Smooth muscle cell of the brain vasculature (primary cell): ENCODE measurements around the gene ATOH8.

Experiments used
- DNase-seq: peaks from one replicate; pipeline ENCODE4 v3.0.0-alpha.2; 2012; ENCODE audit warnings: low read depth, low spot score

ATOH8 gene

GRCh38 chr2:85770369-85770768, 16.6 kb downstream of the ATOH8 start:
- DNase-seq = no peak

DNA sequence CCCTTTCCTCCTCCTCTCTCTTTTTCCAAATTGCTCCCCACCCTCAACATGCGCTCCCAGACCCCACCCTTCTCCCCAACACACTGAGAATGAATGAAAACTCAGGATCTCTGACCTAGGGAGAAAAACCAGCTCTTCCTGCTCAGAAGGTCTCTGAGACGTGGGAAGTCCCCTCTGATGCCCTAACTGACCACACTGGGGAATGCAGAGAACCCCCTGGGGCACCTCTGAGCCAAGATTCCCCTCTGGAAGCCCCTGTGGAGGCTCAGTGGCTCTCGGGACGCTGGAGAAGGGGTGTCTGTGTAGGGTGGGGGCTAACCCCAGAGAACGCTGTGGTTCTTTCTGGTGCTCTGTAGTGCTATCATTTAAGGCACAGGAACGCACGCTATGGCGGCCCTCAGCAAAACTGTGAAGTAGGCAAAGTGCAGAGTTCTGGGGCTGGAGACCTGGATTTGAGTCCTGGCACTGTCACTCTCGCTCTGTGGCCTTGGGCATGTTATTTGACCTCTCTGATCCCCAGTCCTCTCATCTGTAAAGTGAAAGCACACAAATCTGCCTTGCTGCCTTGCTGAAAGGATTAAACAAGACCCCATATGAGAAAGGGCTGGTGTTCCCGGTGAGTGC, 17.1 kb downstream of the ATOH8 start:
- DNase-seq = no peak

GRCh38 chr2:85771486-85771885, 17.7 kb downstream of the ATOH8 start:
- DNase-seq = no peak

DNA sequence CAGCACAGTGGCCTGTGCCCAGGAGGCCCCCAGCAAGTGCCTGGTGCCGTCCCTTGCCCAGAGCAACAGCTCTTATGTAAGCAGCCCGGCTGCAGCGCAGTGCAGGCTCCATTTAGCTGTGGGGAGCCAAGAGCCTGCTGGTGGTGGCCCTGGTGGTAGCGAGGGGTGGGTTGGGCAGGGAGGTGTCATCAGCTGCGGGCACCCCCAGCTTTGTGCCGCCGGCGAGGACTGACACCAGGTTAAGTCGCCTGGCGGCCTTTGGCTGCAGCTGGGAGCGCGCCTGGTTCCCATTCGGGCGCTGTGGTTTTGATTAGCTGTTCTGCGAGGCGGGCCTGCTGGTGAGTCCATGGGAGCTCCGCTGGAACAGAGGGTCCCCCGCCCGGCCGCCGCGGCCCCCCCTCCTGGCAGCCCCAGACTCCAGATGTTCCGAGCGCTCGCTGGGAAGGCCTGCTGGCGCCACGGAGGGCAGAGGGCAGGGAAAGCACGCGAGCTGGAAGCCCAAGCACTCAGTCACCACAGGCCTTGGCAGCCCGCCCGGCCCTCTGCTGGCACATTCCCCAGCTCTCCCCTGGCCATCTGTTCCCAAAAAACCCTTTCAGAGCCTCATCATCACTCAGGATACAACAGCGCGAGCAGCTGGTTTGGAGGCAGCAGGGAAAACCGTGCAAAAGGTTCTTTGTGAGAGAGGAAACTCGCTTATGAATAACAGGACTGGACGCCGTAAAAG, 18.4 kb downstream of the ATOH8 start:
- peak; percentile 99 for DNase-seq

GRCh38 chr2:85772841-85773491, 19.2 kb downstream of the ATOH8 start:
- DNase-seq = no peak

DNA sequence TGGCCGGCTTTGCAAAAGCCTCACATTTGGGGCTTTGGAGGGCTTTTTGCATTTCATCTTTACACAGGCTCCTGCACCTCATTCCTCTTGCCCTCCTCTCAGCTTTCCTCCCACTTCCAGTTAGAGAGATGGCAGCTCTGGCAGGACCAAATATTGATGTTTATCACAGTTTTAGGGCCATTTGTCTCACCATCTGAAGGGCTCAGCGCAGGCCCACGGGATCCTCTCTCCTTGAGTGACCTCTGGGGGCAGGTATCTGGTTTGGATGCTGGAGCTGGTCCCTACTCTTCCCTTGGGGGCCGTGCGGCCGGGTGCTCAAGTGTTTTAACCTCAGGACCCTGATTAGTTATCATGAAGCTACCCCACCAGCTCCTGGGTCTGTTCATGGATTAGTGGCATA, 19.9 kb downstream of the ATOH8 start:
- DNase-seq = no peak

DNA sequence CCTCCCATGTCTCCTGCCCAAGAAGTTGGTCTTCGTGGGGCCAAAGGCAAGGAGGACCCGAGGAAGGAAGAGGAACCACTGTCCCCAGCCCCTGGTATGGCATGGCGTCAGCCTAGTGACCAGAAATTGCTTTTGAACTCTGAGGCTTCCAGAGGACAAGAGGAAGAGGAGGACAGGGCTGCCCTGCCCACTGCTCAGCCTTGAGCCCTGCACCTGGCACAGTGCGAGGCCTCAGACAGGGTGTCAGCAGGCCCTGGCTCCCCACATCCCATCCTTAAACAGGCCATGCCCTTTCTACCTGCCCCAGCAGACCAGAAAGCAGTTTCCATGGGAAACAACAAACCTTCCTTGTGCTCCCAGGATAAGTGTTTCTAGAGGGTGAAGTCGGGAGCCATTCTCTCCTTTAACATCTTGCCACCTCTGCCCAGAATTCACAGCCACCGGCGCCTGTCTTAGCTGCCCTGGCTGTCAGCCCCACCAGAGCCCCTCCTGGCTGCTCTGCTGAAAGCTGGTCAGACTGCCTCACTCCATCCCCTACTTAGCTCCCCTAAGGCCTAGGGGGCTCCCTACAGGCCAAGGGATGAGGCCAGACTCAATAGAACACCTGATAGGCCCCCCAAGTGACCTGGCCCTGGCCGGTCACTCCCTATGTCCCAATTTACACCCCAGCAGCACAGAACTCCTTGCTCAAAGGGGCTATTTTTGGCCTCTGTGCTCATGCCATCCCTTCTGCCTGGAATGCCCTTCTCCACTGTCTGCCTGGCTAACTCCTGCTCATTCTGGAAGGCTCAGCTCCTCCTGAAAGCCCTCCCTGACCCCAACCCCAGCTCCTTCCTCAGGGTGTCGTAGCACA, 20.6 kb downstream of the ATOH8 start:
- no peak for DNase-seq

- DNase-seq = no peak
These were observed 21.9 kb downstream of the ATOH8 start for GRCh38 chr2:85775406-85776381.

GRCh38 chr2:85776672-85777071, 22.9 kb downstream of the ATOH8 start:
- DNase-seq = no peak

DNA sequence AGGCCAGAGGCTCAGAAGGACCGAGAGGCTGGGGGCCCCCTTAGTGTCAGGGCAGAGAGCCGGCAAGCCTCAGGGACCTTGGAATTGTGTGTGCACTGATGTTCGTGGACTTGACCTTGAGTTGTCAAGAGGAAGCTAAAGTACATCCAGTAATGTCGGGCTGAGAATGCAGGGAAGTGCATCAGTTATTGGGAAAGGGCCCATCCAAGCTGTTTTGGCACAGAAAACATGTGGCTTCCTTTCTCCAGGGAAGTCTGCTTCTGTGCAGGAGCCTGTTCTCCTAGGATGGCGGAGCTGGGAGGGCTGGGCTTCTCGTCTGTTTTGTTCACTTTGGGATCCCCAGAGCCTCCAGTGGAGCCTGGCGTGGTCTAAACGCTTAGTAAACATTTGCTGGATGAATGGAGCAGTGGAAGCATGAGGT, 23.7 kb downstream of the ATOH8 start:
- no peak for DNase-seq

DNA sequence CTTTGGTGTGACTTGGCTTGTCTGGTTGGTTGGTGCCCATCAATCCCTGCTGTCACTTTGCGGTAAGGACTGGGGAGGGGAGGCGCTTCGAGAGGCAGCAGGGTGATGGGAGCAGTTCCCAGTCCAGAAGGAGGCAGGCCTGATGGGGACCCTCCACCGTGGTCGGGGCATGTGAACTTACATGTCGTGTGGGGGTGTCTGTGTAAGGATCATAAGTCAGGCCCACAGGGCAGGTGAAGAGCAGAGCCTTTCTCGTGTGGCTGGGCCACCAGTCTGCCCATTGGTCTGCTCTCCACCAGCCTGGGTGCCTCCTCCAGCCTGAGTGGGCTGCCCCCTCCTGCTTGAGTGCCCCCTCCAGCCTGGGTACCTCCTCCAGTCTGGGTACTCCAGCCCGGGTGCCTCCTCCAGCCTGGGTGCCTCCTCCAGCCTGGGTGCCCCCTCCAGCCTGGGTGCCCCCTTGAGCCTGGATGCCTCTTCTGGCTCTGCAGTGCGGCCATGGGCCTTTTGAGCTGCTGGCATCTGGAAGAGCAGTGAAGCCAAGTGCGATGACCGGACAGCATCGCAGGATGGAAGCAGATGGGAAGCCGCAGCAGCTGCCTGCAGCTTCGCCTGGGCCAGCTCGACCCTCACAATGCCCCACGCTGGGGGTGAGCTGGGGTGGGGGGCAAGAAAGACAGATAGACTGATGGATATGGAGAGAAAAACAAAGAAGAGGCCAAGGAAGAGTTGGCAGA, 25.0 kb downstream of the ATOH8 start:
- DNase-seq = no peak

GRCh38 chr2:85779641-85780315, 26.0 kb downstream of the ATOH8 start:
- DNase-seq = no peak

DNA sequence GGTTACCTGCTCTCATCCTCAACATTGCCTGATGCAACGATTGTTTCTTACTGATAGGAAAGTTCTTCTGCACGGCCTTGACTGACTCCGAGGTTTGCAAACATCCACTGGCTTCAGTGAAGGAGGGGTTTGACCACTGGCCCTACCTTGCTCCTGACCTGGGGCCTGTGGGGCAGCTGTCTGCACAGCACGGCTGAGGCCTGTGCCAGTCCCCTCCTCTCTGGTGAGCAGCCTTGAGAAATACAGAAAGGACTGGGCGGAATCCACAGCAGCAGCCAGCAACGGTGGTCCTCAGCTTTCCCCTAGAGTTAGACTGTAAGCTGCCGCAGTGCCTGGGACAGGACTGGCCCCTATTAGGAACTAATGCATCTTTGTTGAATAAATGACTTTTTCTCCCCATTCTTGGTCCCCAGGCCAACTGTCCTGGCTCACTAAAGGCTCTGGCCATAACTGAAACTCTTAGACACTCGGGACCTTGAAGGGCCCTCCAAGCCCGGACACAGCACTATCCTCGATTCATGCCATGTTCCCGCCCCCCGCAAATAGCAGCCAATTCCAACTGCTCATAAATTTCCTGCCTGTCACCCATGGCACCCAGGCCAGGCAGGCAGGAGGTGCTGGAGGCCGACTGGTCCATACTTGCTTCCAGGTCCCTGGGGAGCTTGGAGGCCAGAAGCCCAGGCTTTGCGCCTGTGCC, 26.7 kb downstream of the ATOH8 start:
- no peak for DNase-seq

- no peak for DNase-seq
These were observed 27.2 kb downstream of the ATOH8 start for GRCh38 chr2:85781013-85781332.

- no peak for DNase-seq
These were observed 30.0 kb downstream of the ATOH8 start for GRCh38 chr2:85783796-85784195.

DNA sequence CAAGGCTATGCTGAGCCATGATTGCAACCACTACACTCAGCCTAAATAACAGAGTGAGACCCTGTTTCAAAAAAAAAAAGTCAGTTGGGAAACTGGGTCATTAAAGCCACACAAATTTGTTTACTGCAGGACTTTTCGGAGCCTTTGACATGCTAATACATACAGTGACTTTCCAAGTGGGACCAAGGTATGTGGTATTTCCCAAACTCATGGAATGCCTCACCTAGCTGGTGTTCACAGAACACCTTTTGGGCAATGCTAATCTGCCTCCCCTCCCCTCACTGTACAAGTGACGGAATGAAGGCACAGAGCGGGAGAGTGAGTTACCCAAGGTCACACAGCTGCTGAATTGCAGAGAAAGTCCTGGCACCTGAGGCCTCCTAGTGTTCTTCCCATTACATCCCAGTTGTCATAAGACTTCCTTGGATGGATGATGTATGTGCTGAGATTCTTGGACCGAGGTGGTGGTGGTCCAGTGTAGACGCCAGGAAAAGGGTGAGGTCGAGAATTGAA, 30.7 kb downstream of the ATOH8 start:
- DNase-seq = no peak

- no peak for DNase-seq
These were observed 31.4 kb downstream of the ATOH8 start for GRCh38 chr2:85785027-85785822.

DNA sequence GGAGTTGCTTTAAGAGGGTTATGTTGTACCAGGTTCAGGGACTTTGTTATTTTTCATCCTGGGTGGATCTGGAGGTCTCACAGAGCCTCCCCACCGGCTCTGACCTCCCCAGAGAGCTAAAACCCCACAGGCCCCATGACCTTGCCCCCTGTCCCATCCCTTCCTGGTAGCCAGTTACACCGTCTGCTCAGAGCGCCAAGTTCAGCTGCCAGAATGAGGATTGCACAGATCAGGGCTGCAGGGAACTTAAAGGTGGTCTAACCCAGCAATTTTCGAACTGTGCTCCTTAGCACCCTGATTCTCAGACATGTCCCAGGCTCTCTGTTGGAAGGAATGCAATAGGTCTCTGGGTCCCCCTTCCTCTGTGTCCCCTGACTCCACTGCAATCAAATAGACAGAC, 32.1 kb downstream of the ATOH8 start:
- DNase-seq = no peak
